Right lobe of liver (tissue), 6 donors: Measurements from ENCODE around the gene MISP. TPM values are rescaled to one million over a fixed set of nuclear protein-coding genes. Genes with fewer than 3 reads are reported as not detected.
A peak's percentile ranks its signal among the peaks of the same experiment; 100 is the strongest.

Experiments used
- ATAC-seq, 4 donors: fragments of 200-7000 bp; cut with Tn5 transposase; one replicate each; pipeline ENCODE4 v1.9.1; 2020; ENCODE audit warnings: mild to moderate bottlenecking in 4 of 4, moderate library complexity in 4 of 4
- DNase-seq, 3 donors: peaks; one replicate each; pipeline ENCODE4 v3.0.0-alpha.2; 2020
- H3K27ac ChIP-seq, 3 donors: fragments of 200-600 bp; one replicate each; pipeline ENCODE4 v1.8.0; 2022
- H3K27me3 ChIP-seq, 2 donors: fragments of 200-600 bp; one replicate each; pipeline ENCODE4 v1.8.0; 2022
- H3K36me3 ChIP-seq, 4 donors: fragments of 200-600 bp; sonication (generic) in 1 of 4; one replicate each; pipeline versions ENCODE4 v1.5.1 to v1.8.0; 2017 to 2022; ENCODE audit warnings: control low read depth in 1 of 4
- H3K4me1 ChIP-seq, 4 donors: fragments of 200-600 bp; sonication (generic) in 1 of 4; one replicate each; pipeline versions ENCODE4 v1.5.1 to v1.8.0; 2017 to 2022; ENCODE audit warnings: control low read depth in 1 of 4
- H3K4me3 ChIP-seq, 3 donors: fragments of 200-600 bp; one replicate each; pipeline ENCODE4 v1.8.0; 2022
- H3K9me3 ChIP-seq, 4 donors: fragments of 200-600 bp; sonication (generic) in 1 of 4; one replicate each; pipeline versions ENCODE4 v1.5.1 to v1.8.0; 2017 to 2022; ENCODE audit warnings: control low read depth in 1 of 4
- CTCF ChIP-seq, 4 donors: fragments of 200-600 bp in 3 of 4; fragments of 450-650 bp in 1 of 4; IDR thresholded peaks; one replicate each; pipeline versions ENCODE4 v1.5.1 to v1.8.0; 2016 to 2022; ENCODE audit warnings: antibody characterized with exemption in 4 of 4, mild to moderate bottlenecking in 2 of 4
- POLR2A ChIP-seq: fragments of 450-650 bp; IDR thresholded peaks from one replicate; pipeline ENCODE4 v1.6.1; 2017; ENCODE audit warnings: antibody characterized with exemption, mild to moderate bottlenecking
- WGBS: methylation state at CpG from one replicate; pipeline ENCODE4 v1.1.6; 2018; ENCODE audit warnings: low coverage, low lambda C conversion rate; ENCODE audit not compliant: insufficient coverage; ENCODE audit errors: missing lambda C conversion rate; 5-methylcytosine and 5-hydroxymethylcytosine counted together
- intact Hi-C, 2 donors: fragments of 100-400 bp; cut with DNase I; formaldehyde crosslinking; loops; one replicate each; pipeline versions ENCODE4 v1.11.2 to v1.14.1; 2022
- total RNA-seq, 6 experiments: library from RNA; depleted of rRNA in 2 of 6; stranded (reverse); fragments of >200 nt in 2 of 6; fragmentation: NEBNext Ultra II Directional in 3 of 6; extraction: Animal tissue kit (Norgen Biotek cat#: 25700) in 3 of 6; gene quantifications; one replicate each; pipeline versions ENCODE4 v1.1.0 to v1.2.4, GENCODE V29; 2016 to 2023
- donor health status: DM: no; HTN: yes; CAD: no.
- donor health status: DM: no; HTN: no; CAD: no.
- donor health status: DM: no; HTN: no; CAD: no.
- donor health status: DM: no; HTN: yes; CAD: no.
- donor health status: DM: no; HTN: yes; CAD: no.

Gene MISP
- total RNA-seq, 6 experiments from 2014 or later, result 0.09 TPM; not detected in 5

GRCh38 chr19:723247-723646 lies 27.7 kb upstream of the MISP start:
- ATAC-seq (no peak), DNase-seq (no peak)
- 53% methylated on average over 3 of the region's 13 CpGs for WGBS
- Histone ChIP-seq H3K9me3 (no peaks in the 10 kb centered on the region), H3K27ac (no peak overlapping the region), H3K36me3 (no peaks in the 10 kb centered on the region), H3K4me3 (no peak overlapping the region), H3K4me1 (peaks cover 0 to 9% (median 0%) of the 10 kb centered on the region in 4 donors), H3K27me3 (peaks cover 7 to 13% of the 10 kb centered on the region in 2 donors)
- intact Hi-C loops, result no loop called here
- TF ChIP-seq POLR2A (no peak), CTCF (IDR thresholded peaks at IDR 0.05) (no peak)

- H3K9me3 ChIP-seq, result no peaks in the 10 kb centered on the region
- DNase-seq (no peak), ATAC-seq (no peak)
- peaks cover 7 to 13% of the 10 kb centered on the region in 2 donors for H3K27me3 ChIP-seq
- no peaks in the 10 kb centered on the region for H3K36me3 ChIP-seq
- intact Hi-C loops, result no loop called here
- no peak overlapping the region for H3K27ac ChIP-seq
- peaks cover 0 to 9% (median 0%) of the 10 kb centered on the region in 4 donors for H3K4me1 ChIP-seq
- H3K4me3 ChIP-seq, result no peak overlapping the region
- WGBS, result 51% methylated on average over 6 of the region's 18 CpGs
- TF ChIP-seq POLR2A, result no peak
- TF ChIP-seq CTCF (IDR thresholded peaks at IDR 0.05), result no peak
Observed at GRCh38 chr19:723714-724113, 27.2 kb upstream of the MISP start.

GRCh38 chr19:725461-726089 lies 25.3 kb upstream of the MISP start:
- DNase-seq (no peak), ATAC-seq (no peak)
- Histone ChIP-seq H3K27ac (no peak overlapping the region), H3K36me3 (no peaks in the 10 kb centered on the region), H3K4me1 (no peaks in the 10 kb centered on the region), H3K9me3 (no peaks in the 10 kb centered on the region), H3K4me3 (no peak overlapping the region), H3K27me3 (peaks cover 0 to 5% of the 10 kb centered on the region in 2 donors)
- intact Hi-C loops, result no loop called here
- no peak for TF ChIP-seq POLR2A
- no peak for TF ChIP-seq CTCF (IDR thresholded peaks at IDR 0.05)
- WGBS, result 67% methylated on average over 7 of the region's 13 CpGs

- Histone ChIP-seq H3K27me3 (no peaks in the 10 kb centered on the region), H3K36me3 (no peaks in the 10 kb centered on the region), H3K4me1 (no peaks in the 10 kb centered on the region), H3K27ac (peak overlapping the region; percentile 6 to 79 (median 33)), H3K9me3 (no peaks in the 10 kb centered on the region), H3K4me3 (no peak overlapping the region)
- ATAC-seq (peak in 3 of 4 donors; percentile 14 to 23 (median 14)), DNase-seq (no peak)
- intact Hi-C loops, result no loop called here
- TF ChIP-seq POLR2A (no peak), CTCF (IDR thresholded peaks at IDR 0.05) (no peak)
- 48% methylated on average over 14 of the region's 43 CpGs for WGBS
Observed at GRCh38 chr19:726993-727956, 23.6 kb upstream of the MISP start.
